Measurements from ENCODE around the gene DRC7. TPM values are rescaled to one million over a fixed set of nuclear protein-coding genes. Genes with fewer than 3 reads are reported as not detected.
A peak's percentile ranks its signal among the peaks of the same experiment; 100 is the strongest.

Gene DRC7
- total and polyA plus RNA-seq, 2 donors from 2014 or later, result 1.8 to 3.2 TPM

DNA sequence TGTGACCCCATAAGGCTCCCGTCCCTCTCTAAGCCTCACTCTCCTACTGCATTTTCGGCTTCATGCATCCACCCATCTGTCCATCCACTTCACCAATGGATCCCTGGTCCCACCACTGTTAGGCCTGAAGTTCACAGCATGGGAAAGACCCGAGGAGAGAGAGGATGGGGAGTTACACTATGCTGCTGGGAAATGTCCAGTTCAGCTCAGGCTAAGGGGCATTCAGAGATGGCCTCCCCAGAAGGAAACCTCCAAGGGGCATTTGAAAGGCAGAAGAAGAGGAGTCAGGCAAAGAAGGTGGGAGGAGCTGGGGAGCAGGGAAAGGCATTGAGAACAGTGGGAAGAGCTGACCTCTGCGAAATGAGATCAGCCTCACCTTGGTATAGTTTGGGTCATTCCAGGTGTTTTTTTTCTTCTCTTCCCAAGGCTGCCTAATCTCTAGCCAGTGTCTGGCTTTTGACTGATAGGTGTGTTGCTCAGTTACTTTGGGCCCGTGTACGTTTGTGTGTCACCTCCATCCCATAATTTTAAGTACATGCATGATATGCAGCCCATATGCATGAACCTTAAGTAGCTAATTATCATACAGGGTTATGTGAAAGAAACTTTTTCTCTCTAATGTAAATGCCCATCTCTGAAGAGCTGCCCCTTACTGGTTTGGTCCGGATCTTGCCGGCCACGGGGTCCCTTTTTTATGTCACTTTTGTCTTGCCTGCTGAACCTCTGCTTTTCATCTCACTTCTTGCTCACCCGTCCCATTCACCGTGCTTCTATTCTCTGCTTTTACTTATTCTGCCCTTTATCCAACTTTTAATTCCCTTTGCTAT lies 11.6 kb upstream of the DRC7 start:
- FAIRE-seq, result no peak
- H3K4me1 ChIP-seq (ENCODE audit: control insufficient read depth in 2 of 3, insufficient read depth in 2 of 3, low read depth in 1 of 3, low read length in 3 of 3), result no peaks in the 10 kb centered on the region
- TF ChIP-seq, protein P1, sequence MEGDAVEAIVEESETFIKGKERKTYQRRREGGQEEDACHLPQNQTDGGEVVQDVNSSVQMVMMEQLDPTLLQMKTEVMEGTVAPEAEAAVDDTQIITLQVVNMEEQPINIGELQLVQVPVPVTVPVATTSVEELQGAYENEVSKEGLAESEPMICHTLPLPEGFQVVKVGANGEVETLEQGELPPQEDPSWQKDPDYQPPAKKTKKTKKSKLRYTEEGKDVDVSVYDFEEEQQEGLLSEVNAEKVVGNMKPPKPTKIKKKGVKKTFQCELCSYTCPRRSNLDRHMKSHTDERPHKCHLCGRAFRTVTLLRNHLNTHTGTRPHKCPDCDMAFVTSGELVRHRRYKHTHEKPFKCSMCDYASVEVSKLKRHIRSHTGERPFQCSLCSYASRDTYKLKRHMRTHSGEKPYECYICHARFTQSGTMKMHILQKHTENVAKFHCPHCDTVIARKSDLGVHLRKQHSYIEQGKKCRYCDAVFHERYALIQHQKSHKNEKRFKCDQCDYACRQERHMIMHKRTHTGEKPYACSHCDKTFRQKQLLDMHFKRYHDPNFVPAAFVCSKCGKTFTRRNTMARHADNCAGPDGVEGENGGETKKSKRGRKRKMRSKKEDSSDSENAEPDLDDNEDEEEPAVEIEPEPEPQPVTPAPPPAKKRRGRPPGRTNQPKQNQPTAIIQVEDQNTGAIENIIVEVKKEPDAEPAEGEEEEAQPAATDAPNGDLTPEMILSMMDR (IDR thresholded peaks at IDR 0.05; ENCODE audit: borderline replicate concordance, extremely low read depth, insufficient read depth), result no peak
- no peak overlapping the region for H3K27ac ChIP-seq (ENCODE audit: low read depth in 2 of 2, low read length in 2 of 2)
- no peaks in the 10 kb centered on the region for H3K9me3 ChIP-seq (ENCODE audit: control insufficient read depth in 2 of 3, insufficient read depth in 1 of 3, low read length in 3 of 3)
- no peak overlapping the region for H3K9ac ChIP-seq (ENCODE audit: low read length in 3 of 3)
- H3K36me3 ChIP-seq (ENCODE audit: control insufficient read depth in 2 of 3, insufficient read depth in 3 of 3, low read length in 3 of 3), result no peaks in the 10 kb centered on the region
- DNase-seq, result no peak
- no peak overlapping the region for H3K4me3 ChIP-seq (ENCODE audit: low read length in 3 of 3)
- intact Hi-C loops (cut with DNase I), result no loop called here
- H3K27me3 ChIP-seq (ENCODE audit: control insufficient read depth, insufficient read depth, low read length), result no peaks in the 10 kb centered on the region

DNA sequence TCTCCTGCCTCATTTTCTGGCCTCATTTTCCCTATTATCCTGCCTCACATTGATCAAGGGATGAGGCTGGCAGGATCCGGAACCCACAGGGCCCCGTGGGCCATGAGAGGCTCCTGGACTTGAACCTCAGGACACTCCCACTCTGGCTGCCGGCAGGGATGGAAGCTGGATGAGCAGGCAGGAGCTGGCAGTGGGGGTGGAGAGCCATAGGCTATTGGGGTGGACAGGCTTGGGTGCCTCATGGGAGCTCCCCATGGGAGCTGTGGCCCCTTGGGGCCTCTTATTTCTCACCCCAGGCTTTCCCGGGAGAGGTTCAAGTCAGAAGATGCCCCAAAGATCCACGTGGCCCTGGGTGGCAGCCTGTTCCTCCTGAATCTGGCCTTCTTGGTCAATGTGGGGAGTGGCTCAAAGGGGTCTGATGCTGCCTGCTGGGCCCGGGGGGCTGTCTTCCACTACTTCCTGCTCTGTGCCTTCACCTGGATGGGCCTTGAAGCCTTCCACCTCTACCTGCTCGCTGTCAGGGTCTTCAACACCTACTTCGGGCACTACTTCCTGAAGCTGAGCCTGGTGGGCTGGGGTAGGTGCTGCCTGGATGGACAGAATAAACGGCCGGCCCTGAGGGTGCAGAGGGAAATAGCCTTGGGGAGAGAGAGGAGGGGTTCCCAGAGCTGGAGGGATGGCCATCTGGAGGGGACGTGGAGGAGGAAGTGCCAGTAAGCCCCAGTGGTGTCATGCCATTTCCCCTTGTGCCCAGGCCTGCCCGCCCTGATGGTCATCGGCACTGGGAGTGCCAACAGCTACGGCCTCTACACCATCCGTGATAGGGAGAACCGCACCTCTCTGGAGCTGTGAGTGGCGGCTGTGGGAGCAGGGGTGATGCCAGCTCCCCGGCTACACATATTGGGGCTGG lies 10.7 kb upstream of the DRC7 start:
- intact Hi-C loops (cut with DNase I), result no loop called here
- Histone ChIP-seq H3K9ac (ENCODE audit: low read length in 3 of 3) (no peak overlapping the region), H3K27ac (ENCODE audit: low read depth in 2 of 2, low read length in 2 of 2) (no peak overlapping the region), H3K27me3 (ENCODE audit: control insufficient read depth, insufficient read depth, low read length) (no peaks in the 10 kb centered on the region), H3K36me3 (ENCODE audit: control insufficient read depth in 2 of 3, insufficient read depth in 3 of 3, low read length in 3 of 3) (no peaks in the 10 kb centered on the region), H3K9me3 (ENCODE audit: control insufficient read depth in 2 of 3, insufficient read depth in 1 of 3, low read length in 3 of 3) (no peaks in the 10 kb centered on the region), H3K4me1 (ENCODE audit: control insufficient read depth in 2 of 3, insufficient read depth in 2 of 3, low read depth in 1 of 3, low read length in 3 of 3) (no peaks in the 10 kb centered on the region), H3K4me3 (ENCODE audit: low read length in 3 of 3) (no peak overlapping the region)
- DNase-seq (peak in 1 of 5 donors; percentile 68), FAIRE-seq (no peak)
- TF ChIP-seq, protein P1 (IDR thresholded peaks at IDR 0.05; ENCODE audit: borderline replicate concordance, extremely low read depth, insufficient read depth), result no peak

DNA sequence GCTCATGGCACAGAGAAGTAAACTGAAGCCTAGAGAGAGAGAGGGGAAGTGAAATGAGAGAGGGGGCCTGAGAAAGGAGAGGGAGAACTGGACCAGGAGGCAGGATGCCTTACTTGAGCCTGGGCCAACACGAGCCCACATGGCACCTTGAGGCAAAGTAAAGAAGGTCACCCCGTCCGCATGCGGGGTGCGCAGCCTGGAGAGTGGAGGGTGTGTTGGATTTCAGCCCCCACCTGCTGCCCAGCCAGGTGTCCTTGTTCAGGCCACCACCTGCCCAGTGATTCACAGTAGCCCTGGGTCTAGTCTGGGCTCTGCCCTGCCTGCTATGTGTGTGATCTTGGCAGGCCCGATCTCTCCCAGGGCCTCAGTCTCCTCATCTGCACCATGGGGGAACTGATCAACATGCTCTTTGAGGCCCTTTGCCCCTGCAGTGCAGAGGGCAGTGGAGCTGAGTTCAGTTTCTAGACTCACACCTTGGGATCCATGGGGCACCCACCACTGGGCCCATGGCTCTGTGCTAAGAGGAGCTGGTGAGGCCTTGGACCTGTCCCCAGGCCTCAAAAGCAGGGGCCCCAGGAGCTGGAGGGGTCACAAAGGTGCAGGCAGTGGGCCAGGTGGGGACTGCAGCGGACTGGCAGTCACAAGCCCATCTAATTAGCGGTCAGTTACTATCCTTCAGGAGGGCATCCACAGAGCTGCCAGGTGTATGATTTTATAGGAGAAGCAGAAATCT lies 9.8 kb upstream of the DRC7 start:
- intact Hi-C loops (cut with DNase I), result no loop called here
- no peaks in the 10 kb centered on the region for H3K4me1 ChIP-seq (ENCODE audit: control insufficient read depth in 2 of 3, insufficient read depth in 2 of 3, low read depth in 1 of 3, low read length in 3 of 3)
- TF ChIP-seq, protein P1 (IDR thresholded peaks at IDR 0.05; ENCODE audit: borderline replicate concordance, extremely low read depth, insufficient read depth), result no peak
- no peak overlapping the region for H3K27ac ChIP-seq (ENCODE audit: low read depth in 2 of 2, low read length in 2 of 2)
- H3K9me3 ChIP-seq (ENCODE audit: control insufficient read depth in 2 of 3, insufficient read depth in 1 of 3, low read length in 3 of 3), result no peaks in the 10 kb centered on the region
- H3K9ac ChIP-seq (ENCODE audit: low read length in 3 of 3), result no peak overlapping the region
- H3K4me3 ChIP-seq (ENCODE audit: low read length in 3 of 3), result no peak overlapping the region
- no peak for DNase-seq
- H3K27me3 ChIP-seq (ENCODE audit: control insufficient read depth, insufficient read depth, low read length), result no peaks in the 10 kb centered on the region
- no peaks in the 10 kb centered on the region for H3K36me3 ChIP-seq (ENCODE audit: control insufficient read depth in 2 of 3, insufficient read depth in 3 of 3, low read length in 3 of 3)
- no peak for FAIRE-seq

Data from kidney (tissue), 14 donors.